ENCODE results near the gene HSPA1A. TPM values are rescaled to one million over a fixed set of nuclear protein-coding genes. Genes with fewer than 3 reads are reported as not detected.
A peak's percentile ranks its signal among the peaks of the same experiment; 100 is the strongest.
"Not testable (repeated sequence)": the region's sequence is repeated elsewhere in the genome, so short reads cannot be mapped to it uniquely, and the experiment has no call there.

HSPA1A gene
- total RNA-seq, 1 donor from 2014 or later, result 345 TPM

GRCh38 chr6:31805939-31806469, 9.3 kb upstream of the HSPA1A start:
- DNase-seq (ENCODE audit: extremely low spot score in 2 of 2), result no peak
- peaks cover 20% of the 10 kb centered on the region for H3K4me1 ChIP-seq
- intact Hi-C loops (cut with DNase I), result no loop called here
- no peaks in the 10 kb centered on the region for H3K9me3 ChIP-seq
- no peak for TF ChIP-seq POLR2AphosphoS5 (IDR thresholded peaks at IDR 0.05; ENCODE audit: insufficient read depth in 1 of 2, low read depth in 1 of 2)
- TF ChIP-seq POLR2A (IDR thresholded peaks at IDR 0.05), result no peak
- TF ChIP-seq, protein P1, sequence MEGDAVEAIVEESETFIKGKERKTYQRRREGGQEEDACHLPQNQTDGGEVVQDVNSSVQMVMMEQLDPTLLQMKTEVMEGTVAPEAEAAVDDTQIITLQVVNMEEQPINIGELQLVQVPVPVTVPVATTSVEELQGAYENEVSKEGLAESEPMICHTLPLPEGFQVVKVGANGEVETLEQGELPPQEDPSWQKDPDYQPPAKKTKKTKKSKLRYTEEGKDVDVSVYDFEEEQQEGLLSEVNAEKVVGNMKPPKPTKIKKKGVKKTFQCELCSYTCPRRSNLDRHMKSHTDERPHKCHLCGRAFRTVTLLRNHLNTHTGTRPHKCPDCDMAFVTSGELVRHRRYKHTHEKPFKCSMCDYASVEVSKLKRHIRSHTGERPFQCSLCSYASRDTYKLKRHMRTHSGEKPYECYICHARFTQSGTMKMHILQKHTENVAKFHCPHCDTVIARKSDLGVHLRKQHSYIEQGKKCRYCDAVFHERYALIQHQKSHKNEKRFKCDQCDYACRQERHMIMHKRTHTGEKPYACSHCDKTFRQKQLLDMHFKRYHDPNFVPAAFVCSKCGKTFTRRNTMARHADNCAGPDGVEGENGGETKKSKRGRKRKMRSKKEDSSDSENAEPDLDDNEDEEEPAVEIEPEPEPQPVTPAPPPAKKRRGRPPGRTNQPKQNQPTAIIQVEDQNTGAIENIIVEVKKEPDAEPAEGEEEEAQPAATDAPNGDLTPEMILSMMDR (IDR thresholded peaks at IDR 0.05), result no peak
- peaks cover 0 to 11% of the 10 kb centered on the region in 2 donors for H3K36me3 ChIP-seq
- peak overlapping the region; percentile 95 for H3K27ac ChIP-seq
- no peaks in the 10 kb centered on the region for H3K27me3 ChIP-seq
- H3K4me3 ChIP-seq, result peak overlapping the region; percentile 56

DNA sequence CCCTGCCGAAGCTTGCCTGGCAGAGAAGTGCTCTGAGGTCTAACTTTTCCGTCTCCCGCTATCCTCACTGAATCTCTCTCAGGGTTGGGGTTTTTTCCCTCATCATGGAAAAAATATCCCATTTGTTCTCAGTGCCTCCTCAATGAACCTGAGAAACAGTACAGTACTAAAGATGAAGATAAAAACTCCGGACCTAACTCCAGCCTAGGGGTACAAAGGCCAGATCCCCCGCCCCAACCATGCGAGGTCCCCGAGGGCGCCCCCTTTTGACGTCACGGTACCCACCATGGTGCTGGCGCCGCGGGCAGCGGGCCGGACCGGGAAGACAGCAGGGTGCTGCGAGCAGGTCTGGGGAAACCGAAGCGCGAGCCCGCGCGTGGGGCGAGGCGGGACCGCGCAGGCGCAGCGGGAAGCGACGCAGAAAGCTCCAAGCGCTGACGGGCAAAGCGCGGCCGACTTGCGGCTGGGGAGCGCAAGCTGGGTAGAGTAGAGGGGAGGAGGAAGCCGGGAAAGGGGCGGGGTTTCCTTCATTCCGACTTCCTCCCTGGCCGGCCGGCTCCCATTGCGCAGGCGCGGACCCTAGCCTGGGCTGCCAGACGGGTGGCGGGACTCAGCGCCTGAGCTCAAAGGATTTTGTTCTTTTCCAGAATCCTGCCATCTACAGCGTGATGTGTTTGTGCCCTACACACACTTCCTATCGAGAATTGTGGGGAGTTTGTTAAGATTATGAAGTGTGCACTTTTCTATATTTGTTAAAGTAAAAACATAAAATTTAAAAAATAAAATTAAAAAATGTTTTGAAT, 8.7 kb upstream of the HSPA1A start, which contains the start of gene LSM2:
Gene LSM2, minus strand, starts transcription at position 497 of the 803 bp plus-strand sequence. Its CDS starts 209 bp downstream, at position 288.
- DNase-seq (ENCODE audit: extremely low spot score in 2 of 2), result peak in 1 of 2 donors; percentile 98

DNA sequence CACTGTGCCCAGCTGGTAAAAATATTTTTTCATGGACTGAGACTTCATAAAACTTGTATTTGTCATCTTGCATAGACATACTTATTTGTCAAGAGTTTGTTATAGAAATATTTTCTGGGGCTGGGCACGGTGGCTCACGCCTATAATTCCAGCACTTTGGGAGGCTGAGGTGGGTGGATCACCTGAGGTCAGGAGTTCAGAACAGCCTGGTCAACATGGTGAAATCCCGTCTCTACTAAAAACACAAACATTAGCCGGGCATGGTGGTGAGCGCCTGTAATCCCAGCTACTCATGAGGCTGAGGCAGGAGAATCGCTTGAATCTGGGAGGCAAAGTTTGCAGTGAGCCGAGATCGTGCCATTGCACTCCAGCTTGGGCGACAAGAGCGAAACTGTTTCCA, 6.7 kb upstream of the HSPA1A start:
- H3K36me3 ChIP-seq; H3K4me3 ChIP-seq; H3K27ac ChIP-seq; H3K27me3 ChIP-seq; H3K9me3 ChIP-seq; intact Hi-C loops (cut with DNase I); DNase-seq (ENCODE audit: extremely low spot score in 2 of 2): not testable (repeated sequence)
- H3K4me1 ChIP-seq, result peaks cover 30% of the 10 kb centered on the region

More for the DNA sequence above, 8.7 kb upstream of the HSPA1A start, which contains the start of gene LSM2:
- TF ChIP-seq, protein P1 (IDR thresholded peaks at IDR 0.05), result peak in 1 of 3 experiments; percentile 22
- TF ChIP-seq POLR2AphosphoS5 (IDR thresholded peaks at IDR 0.05; ENCODE audit: insufficient read depth in 1 of 2, low read depth in 1 of 2), result peak; percentile 98 to 99
- TF ChIP-seq POLR2A (IDR thresholded peaks at IDR 0.05), result peak; percentile 80 to 81
- Histone ChIP-seq H3K4me1 (peaks cover 20% of the 10 kb centered on the region), H3K27me3 (no peaks in the 10 kb centered on the region), H3K9me3 (no peaks in the 10 kb centered on the region), H3K36me3 (peaks cover 0 to 10% of the 10 kb centered on the region in 2 donors), H3K4me3 (peak within 1 kb of the TSS; percentile 56), H3K27ac (peak within 1 kb of the TSS; percentile 95)
- intact Hi-C loops (cut with DNase I), result no loop called here

DNA sequence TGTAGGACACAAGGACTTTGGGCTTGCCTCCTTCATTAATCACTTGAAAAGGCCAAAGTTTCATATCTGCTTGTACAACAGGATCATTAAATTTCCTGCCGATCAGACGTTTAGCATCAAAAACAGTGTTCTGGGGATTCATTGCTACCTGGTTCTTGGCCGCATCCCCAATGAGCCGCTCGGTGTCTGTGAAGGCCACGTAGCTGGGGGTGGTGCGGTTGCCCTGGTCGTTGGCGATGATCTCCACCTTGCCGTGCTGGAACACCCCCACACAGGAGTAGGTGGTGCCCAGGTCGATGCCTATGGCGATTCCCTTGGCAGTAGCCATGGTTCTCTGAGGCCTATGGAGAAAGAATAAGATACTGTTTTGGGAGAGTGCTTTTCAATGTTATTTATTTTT, 3.7 kb upstream of the HSPA1A start:
- intact Hi-C loops (cut with DNase I), result loop anchor here (5.0 kb wide), 1 partner anchor 74 kb away; the partner anchor contains the start of gene CLIC1
- H3K27ac ChIP-seq, result peak overlapping the region; percentile 100
- H3K4me1 ChIP-seq, result peaks cover 22% of the 10 kb centered on the region
- no peaks in the 10 kb centered on the region for H3K9me3 ChIP-seq
- DNase-seq (ENCODE audit: extremely low spot score in 2 of 2), result no peak
- TF ChIP-seq POLR2A (IDR thresholded peaks at IDR 0.05), result no peak
- no peak for TF ChIP-seq POLR2AphosphoS5 (IDR thresholded peaks at IDR 0.05; ENCODE audit: insufficient read depth in 1 of 2, low read depth in 1 of 2)
- TF ChIP-seq, protein P1 (IDR thresholded peaks at IDR 0.05), result no peak
- no peak overlapping the region for H3K4me3 ChIP-seq
- H3K27me3 ChIP-seq, result no peaks in the 10 kb centered on the region
- no peaks in the 10 kb centered on the region for H3K36me3 ChIP-seq

DNA sequence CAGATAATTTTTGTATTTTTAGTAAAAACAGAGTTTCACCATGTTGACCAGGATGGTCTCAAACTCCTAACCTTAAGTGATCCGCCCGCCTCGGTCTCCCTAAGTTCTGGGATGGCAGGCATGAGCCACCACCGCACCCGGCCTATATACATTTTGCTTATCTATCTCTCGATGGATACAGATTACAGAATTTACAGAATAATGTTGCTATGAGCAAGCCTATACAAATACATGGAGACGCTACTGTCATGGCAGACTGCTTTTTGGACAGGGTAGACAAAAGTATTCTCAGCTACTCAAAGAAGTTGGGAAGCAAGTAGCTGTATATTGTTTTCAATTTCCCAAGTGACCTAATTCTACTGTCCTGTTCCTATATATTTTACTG, 1.9 kb upstream of the HSPA1A start:
- DNase-seq (ENCODE audit: extremely low spot score in 2 of 2), result no peak
- intact Hi-C loops (cut with DNase I), result loop anchor here (5.0 kb wide), 1 partner anchor 76 kb away; the partner anchor contains the start of gene CLIC1
- H3K4me3 ChIP-seq, result no peak overlapping the region

More for the DNA sequence above, 1.9 kb upstream of the HSPA1A start:
- no peaks in the 10 kb centered on the region for H3K9me3 ChIP-seq
- TF ChIP-seq, protein P1 (IDR thresholded peaks at IDR 0.05), result no peak
- TF ChIP-seq POLR2A (IDR thresholded peaks at IDR 0.05) (no peak), POLR2AphosphoS5 (IDR thresholded peaks at IDR 0.05; ENCODE audit: insufficient read depth in 1 of 2, low read depth in 1 of 2) (no peak)
- H3K27me3 ChIP-seq, result no peaks in the 10 kb centered on the region
- H3K27ac ChIP-seq, result peak overlapping the region; percentile 100
- peaks cover 27% of the 10 kb centered on the region for H3K4me1 ChIP-seq
- no peaks in the 10 kb centered on the region for H3K36me3 ChIP-seq
